ENCODE measurements around the gene LGALS9.

The LGALS9 gene

GRCh38 chr17:27663936-27664605, 33.1 kb downstream of the LGALS9 start:
- H3K9me3 ChIP-seq (ENCODE audit: control insufficient read depth, insufficient read depth, low read depth, low read length), result no peaks in the 10 kb centered on the region
- no peak overlapping the region for H3K27ac ChIP-seq (ENCODE audit: extremely low read depth, low read depth, low read length)
- TF ChIP-seq OVOL3 (tag by site-specific recombination; IDR thresholded peaks at IDR 0.05) (no peak), ZNF157 (tag by site-specific recombination; IDR thresholded peaks at IDR 0.05) (no peak), ZNF140 (tag by site-specific recombination; IDR thresholded peaks at IDR 0.05) (no peak), KLF16 (tag by site-specific recombination; IDR thresholded peaks at IDR 0.05) (no peak), ZBTB48 (tag by site-specific recombination; IDR thresholded peaks at IDR 0.05) (no peak), ZNF211 (tag by site-specific recombination; IDR thresholded peaks at IDR 0.05; ENCODE audit: low read depth) (no peak), ZNF629 (tag by site-specific recombination; IDR thresholded peaks at IDR 0.05) (no peak), YY2 (tag by site-specific recombination; IDR thresholded peaks at IDR 0.05) (no peak)
- POLR2A ChIA-PET, result no interaction called here
- H3K36me3 ChIP-seq (ENCODE audit: control insufficient read depth in 2 of 2, insufficient read depth in 1 of 2, low read length in 2 of 2), result no peaks in the 10 kb centered on the region
- CTCF ChIA-PET, result interaction anchor here (0.6 to 5.6 kb wide), 8 partner anchors 10 to 496 kb away, joined by 3 to 44 read pairs (median 4); no protein-coding TSS in a partner anchor
- H3K4me1 ChIP-seq (ENCODE audit: control insufficient read depth, insufficient read depth, low read length), result no peaks in the 10 kb centered on the region
- H3K4me3 ChIP-seq (ENCODE audit: low read depth, low read length), result no peak overlapping the region

DNA sequence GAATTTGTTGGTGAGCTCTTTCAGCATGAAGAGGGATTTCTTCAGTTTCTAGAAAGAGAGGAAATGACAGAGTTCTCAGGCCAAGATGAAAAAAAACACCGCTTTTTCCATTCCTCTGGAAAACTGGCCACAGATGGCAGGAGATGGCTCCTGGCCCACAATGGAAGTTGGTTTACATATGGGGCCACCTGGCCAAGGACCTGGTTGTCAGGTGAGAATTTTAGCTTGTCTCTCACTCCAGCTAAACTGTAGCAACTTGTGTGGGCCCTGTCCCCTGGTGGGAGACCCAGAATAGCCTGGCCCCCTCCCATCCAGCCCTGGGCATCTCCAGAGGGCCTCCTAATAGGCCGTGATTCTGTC, 33.6 kb downstream of the LGALS9 start:
- H3K36me3 ChIP-seq (ENCODE audit: control insufficient read depth in 2 of 2, insufficient read depth in 1 of 2, low read length in 2 of 2), result no peaks in the 10 kb centered on the region
- TF ChIP-seq HOXD13 (CRISPR knock-in tag; IDR thresholded peaks at IDR 0.05; ENCODE audit: borderline replicate concordance) (no peak), GLIS1 (tag by site-specific recombination; IDR thresholded peaks at IDR 0.05) (no peak), ZFP3 (tag by site-specific recombination; IDR thresholded peaks at IDR 0.05; ENCODE audit: low read depth) (no peak), SP3 (tag by site-specific recombination; IDR thresholded peaks at IDR 0.05) (no peak), HIC1 (tag by site-specific recombination; IDR thresholded peaks at IDR 0.05) (no peak), AEBP2 (tag by site-specific recombination; IDR thresholded peaks at IDR 0.05; ENCODE audit: borderline replicate concordance) (no peak), MEIS1 (CRISPR knock-in tag; IDR thresholded peaks at IDR 0.05; ENCODE audit: borderline replicate concordance) (no peak), ZNF366 (tag by site-specific recombination; conservative IDR thresholded peaks at IDR 0.05) (no peak), ZNF248 (tag by site-specific recombination; IDR thresholded peaks at IDR 0.05) (no peak), PRDM4 (tag by site-specific recombination; IDR thresholded peaks at IDR 0.05) (no peak), ZNF266 (tag by site-specific recombination; IDR thresholded peaks at IDR 0.05; ENCODE audit: low read depth) (no peak)
- CTCF ChIA-PET, result interaction anchor here (1.0 to 5.6 kb wide), 4 partner anchors 11 to 93 kb away, joined by 3 to 44 read pairs (median 18); no protein-coding TSS in a partner anchor

More for the DNA sequence above, 33.6 kb downstream of the LGALS9 start:
- Histone ChIP-seq H3K27ac (ENCODE audit: extremely low read depth, low read depth, low read length) (no peak overlapping the region), H3K4me1 (ENCODE audit: control insufficient read depth, insufficient read depth, low read length) (no peaks in the 10 kb centered on the region), H3K4me3 (ENCODE audit: low read depth, low read length) (no peak overlapping the region), H3K9me3 (ENCODE audit: control insufficient read depth, insufficient read depth, low read depth, low read length) (no peaks in the 10 kb centered on the region)
- POLR2A ChIA-PET, result no interaction called here

Measured in HEK293 (cell line).